Measurements from ENCODE around the gene PRDM12. TPM values are rescaled to one million over a fixed set of nuclear protein-coding genes. Genes with fewer than 3 reads are reported as not detected.

PRDM12 gene
- total and polyA plus RNA-seq, 2 of the 8 experiments (the other 6 are each of a cell fraction or from before 2014, with no cell fraction given): 0.14 to 0.22 TPM

DNA sequence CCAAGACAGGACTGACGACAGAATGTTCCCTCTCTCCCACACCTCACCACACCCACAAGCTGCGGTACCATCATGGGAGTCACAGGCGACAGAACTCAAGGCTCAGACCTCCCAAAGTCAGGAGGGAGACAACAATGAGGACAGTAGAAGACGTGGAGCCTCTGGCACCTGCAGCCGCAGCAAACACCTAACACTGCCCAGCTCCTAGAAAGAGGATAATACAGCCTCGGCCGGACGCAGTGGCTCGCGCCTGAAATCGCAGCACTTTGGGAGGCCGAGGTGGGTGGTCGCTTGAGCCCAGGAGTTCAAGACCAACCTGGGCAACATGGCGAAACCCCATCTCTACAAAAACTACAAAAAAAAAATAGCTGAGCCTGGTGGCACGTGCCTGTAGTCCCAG is 13.2 kb upstream of the PRDM12 start (continued):
- TF ChIP-seq CHD7 (IDR thresholded peaks at IDR 0.05; ENCODE audit: insufficient replicate concordance, low read length) (no peak), CBX8 (IDR thresholded peaks at IDR 0.05; ENCODE audit: borderline replicate concordance, low read depth, low read length) (no peak), CHD2 (IDR thresholded peaks at IDR 0.05; ENCODE audit: low read length) (no peak), RXRA (IDR thresholded peaks at IDR 0.05; ENCODE audit: insufficient read depth, low read depth, low read length) (no peak), EP300 (IDR thresholded peaks at IDR 0.05; ENCODE audit: borderline replicate concordance in 1 of 2, low read depth in 2 of 2, low read length in 2 of 2) (no peak), SUZ12 (IDR thresholded peaks at IDR 0.05; ENCODE audit: low read length) (no peak), SP2 (IDR thresholded peaks at IDR 0.05; ENCODE audit: low read length) (no peak), JUND (IDR thresholded peaks at IDR 0.05; ENCODE audit: low read length) (no peak)
- TF ChIP-seq, protein P1, sequence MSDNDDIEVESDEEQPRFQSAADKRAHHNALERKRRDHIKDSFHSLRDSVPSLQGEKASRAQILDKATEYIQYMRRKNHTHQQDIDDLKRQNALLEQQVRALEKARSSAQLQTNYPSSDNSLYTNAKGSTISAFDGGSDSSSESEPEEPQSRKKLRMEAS (IDR thresholded peaks at IDR 0.05): no peak
